CD4-positive, alpha-beta memory T cell (primary cell): ENCODE results near the gene NSUN6. TPM values are rescaled to one million over a fixed set of nuclear protein-coding genes. Genes with fewer than 3 reads are reported as not detected.

Experiments used
- CTCF ChIA-PET: fragments of 350-600 bp; sonication (Branson Sonifier 250); formaldehyde crosslinking; loops from one replicate; lab custom pipeline; 2021; ENCODE audit warnings: inconsistent platforms; ENCODE audit not compliant: partially characterized antibody; lab: Charles Lee
- POLR2A ChIA-PET: fragments of 350-600 bp; sonication (Branson Sonifier 250); formaldehyde crosslinking; loops from one replicate; lab custom pipeline; 2021; ENCODE audit not compliant: partially characterized antibody; lab: Charles Lee
- DNase-seq, 5 donors: peaks; one replicate each; pipeline versions ENCODE4 v3.0.0 to v3.0.0-alpha.2; 2020 to 2022; ENCODE audit warnings: mixed read lengths in 1 of 5
- H3K27ac ChIP-seq: one replicate; pipeline ENCODE4 v1.7.0; 2013; ENCODE audit warnings: low read depth, low read length
- H3K27me3 ChIP-seq: 2 replicates; pipeline ENCODE4 v1.7.0; 2013; ENCODE audit warnings: mild to moderate bottlenecking, low read length, moderate library complexity; ENCODE audit not compliant: insufficient read depth
- H3K36me3 ChIP-seq: 2 replicates; pipeline ENCODE4 v1.7.0; 2013; ENCODE audit warnings: mild to moderate bottlenecking, low read length, moderate library complexity; ENCODE audit not compliant: insufficient read depth
- H3K4me1 ChIP-seq: 2 replicates; pipeline ENCODE4 v1.7.0; 2013; ENCODE audit warnings: mild to moderate bottlenecking, low read length, moderate library complexity; ENCODE audit not compliant: insufficient read depth
- H3K4me3 ChIP-seq, 2 donors: one replicate each; pipeline ENCODE4 v1.7.0; 2013; ENCODE audit warnings: low read length in 2 of 2, mild to moderate bottlenecking in 1 of 2
- H3K9me3 ChIP-seq, 2 donors: one replicate each; pipeline ENCODE4 v1.7.0; 2013; ENCODE audit warnings: low read length in 2 of 2, control low read depth in 1 of 2; ENCODE audit not compliant: control insufficient read depth in 1 of 2
- H3K27ac Mint-ChIP-seq, 7 donors: one replicate each; pipeline ENCODE4 v1.8.0; 2020 to 2021; ENCODE audit warnings: mixed read lengths in 7 of 7, mild to moderate bottlenecking in 6 of 7, inconsistent platforms in 3 of 7, moderate library complexity in 3 of 7
- H3K27me3 Mint-ChIP-seq, 2 donors: one replicate each; pipeline ENCODE4 v1.8.0; 2020 to 2021; ENCODE audit warnings: mixed read lengths in 2 of 2
- H3K36me3 Mint-ChIP-seq, 2 donors: one replicate each; pipeline ENCODE4 v1.8.0; 2020 to 2021; ENCODE audit warnings: mixed read lengths in 2 of 2, inconsistent platforms in 1 of 2, mild to moderate bottlenecking in 1 of 2
- H3K4me1 Mint-ChIP-seq, 4 donors: one replicate each; pipeline ENCODE4 v1.8.0; 2020 to 2021; ENCODE audit warnings: mixed read lengths in 4 of 4, mild to moderate bottlenecking in 1 of 4
- H3K4me3 Mint-ChIP-seq, 8 donors: one replicate each; pipeline ENCODE4 v1.8.0; 2020 to 2021; ENCODE audit warnings: mixed read lengths in 8 of 8, mild to moderate bottlenecking in 7 of 8, moderate library complexity in 6 of 8, inconsistent platforms in 3 of 8
- H3K9me3 Mint-ChIP-seq, 8 donors: one replicate each; pipeline ENCODE4 v1.8.0; 2020 to 2021; ENCODE audit warnings: mixed read lengths in 8 of 8, mild to moderate bottlenecking in 5 of 8, inconsistent platforms in 3 of 8, moderate library complexity in 1 of 8
- intact Hi-C: fragments of 100-400 bp; cut with micrococcal nuclease; formaldehyde crosslinking; loops from one replicate; pipeline ENCODE4 v1.15.1; 2023
- polyA plus RNA-seq, 2 donors: library from polyadenylated mRNA; unstranded; fragments of 300-500 nt; fragmentation: Illumina TruSeq; gene quantifications; one replicate each; pipeline ENCODE4 v1.2.3, GENCODE V29; 2021
- total RNA-seq, 2 experiments: library from RNA; stranded (reverse); gene quantifications; one replicate each; pipeline ENCODE4 v1.2.3, GENCODE V29; 2021

The NSUN6 gene
- total and polyA plus RNA-seq, 4 experiments from 2014 or later: 5.5 to 43.4 (median 26.1) TPM

- Histone ChIP-seq H3K4me3 (no peak overlapping the region), H3K36me3 (no peaks in the 10 kb centered on the region), H3K4me1 (no peaks in the 10 kb centered on the region), H3K27ac (no peak overlapping the region), H3K9me3 (no peaks in the 10 kb centered on the region), H3K27me3 (no peaks in the 10 kb centered on the region)
- CTCF ChIA-PET: no interaction called here
- peaks cover 0 to 3% (median 0%) of the 10 kb centered on the region in 8 donors for H3K9me3 Mint-ChIP-seq
- H3K27ac Mint-ChIP-seq: no peak overlapping the region
- H3K36me3 Mint-ChIP-seq: no peaks in the 10 kb centered on the region
- H3K4me1 Mint-ChIP-seq: peaks cover 0 to 6% (median 0%) of the 10 kb centered on the region in 4 donors
- no peak overlapping the region for H3K4me3 Mint-ChIP-seq
- DNase-seq: no peak
- peaks cover 6 to 8% of the 10 kb centered on the region in 2 donors for H3K27me3 Mint-ChIP-seq
- intact Hi-C loops: no loop called here
- POLR2A ChIA-PET: no interaction called here
Measured at GRCh38 chr10:18505456-18506118, 145.8 kb downstream of the NSUN6 start.

- intact Hi-C loops: no loop called here
- H3K4me3 ChIP-seq: no peak overlapping the region
- no peak overlapping the region for H3K27ac ChIP-seq
- no peaks in the 10 kb centered on the region for H3K27me3 ChIP-seq
- H3K9me3 ChIP-seq: no peaks in the 10 kb centered on the region
- peaks cover 0 to 3% (median 0%) of the 10 kb centered on the region in 8 donors for H3K9me3 Mint-ChIP-seq
- H3K36me3 ChIP-seq: no peaks in the 10 kb centered on the region
- H3K4me3 Mint-ChIP-seq: no peak overlapping the region
- POLR2A ChIA-PET: no interaction called here
- no peaks in the 10 kb centered on the region for H3K4me1 ChIP-seq
- H3K4me1 Mint-ChIP-seq: peaks cover 0 to 6% (median 0%) of the 10 kb centered on the region in 4 donors
- no peak overlapping the region for H3K27ac Mint-ChIP-seq
- no peak for DNase-seq
- H3K27me3 Mint-ChIP-seq: peaks cover 6 to 13% of the 10 kb centered on the region in 2 donors
- CTCF ChIA-PET: no interaction called here
- no peaks in the 10 kb centered on the region for H3K36me3 Mint-ChIP-seq
Measured at GRCh38 chr10:18504161-18504560, 147.2 kb downstream of the NSUN6 start.

GRCh38 chr10:18501629-18502028 lies 149.8 kb downstream of the NSUN6 start:
- Mint-ChIP-seq H3K27me3 (peaks cover 6 to 13% of the 10 kb centered on the region in 2 donors), H3K36me3 (no peaks in the 10 kb centered on the region), H3K27ac (peak overlapping the region in 3 of 7 donors; percentile 55 to 64 (median 58)), H3K9me3 (peaks cover 0 to 3% (median 0%) of the 10 kb centered on the region in 8 donors), H3K4me1 (peaks cover 0 to 6% (median 0%) of the 10 kb centered on the region in 4 donors), H3K4me3 (peak overlapping the region in 6 of 8 donors; percentile 52 to 72 (median 64))
- Histone ChIP-seq H3K27ac (no peak overlapping the region), H3K9me3 (no peaks in the 10 kb centered on the region), H3K27me3 (no peaks in the 10 kb centered on the region), H3K4me1 (no peaks in the 10 kb centered on the region), H3K36me3 (no peaks in the 10 kb centered on the region), H3K4me3 (no peak overlapping the region)
- intact Hi-C loops: no loop called here
- ChIA-PET CTCF (no interaction called here), POLR2A (no interaction called here)
- no peak for DNase-seq

- peak in 1 of 5 donors; percentile 4 for DNase-seq
- POLR2A ChIA-PET: no interaction called here
- H3K4me3 Mint-ChIP-seq: peak overlapping the region in 7 of 8 donors; percentile 12 to 72 (median 60)
Measured at GRCh38 chr10:18501198-18501597, 150.2 kb downstream of the NSUN6 start.

GRCh38 chr10:18500576-18500975 lies 150.8 kb downstream of the NSUN6 start:
- H3K36me3 Mint-ChIP-seq: no peaks in the 10 kb centered on the region
- H3K4me3 ChIP-seq: no peak overlapping the region
- no peaks in the 10 kb centered on the region for H3K4me1 ChIP-seq
- DNase-seq: no peak
- H3K36me3 ChIP-seq: no peaks in the 10 kb centered on the region
- ChIA-PET POLR2A (no interaction called here), CTCF (no interaction called here)
- H3K27ac ChIP-seq: no peak overlapping the region
- no peak overlapping the region for H3K4me3 Mint-ChIP-seq
- H3K27me3 Mint-ChIP-seq: peaks cover 6 to 13% of the 10 kb centered on the region in 2 donors
- intact Hi-C loops: no loop called here
- H3K27me3 ChIP-seq: no peaks in the 10 kb centered on the region
- H3K27ac Mint-ChIP-seq: no peak overlapping the region
- peaks cover 0 to 6% (median 0%) of the 10 kb centered on the region in 4 donors for H3K4me1 Mint-ChIP-seq
- H3K9me3 Mint-ChIP-seq: peaks cover 0 to 3% (median 0%) of the 10 kb centered on the region in 8 donors
- no peaks in the 10 kb centered on the region for H3K9me3 ChIP-seq

More at GRCh38 chr10:18501198-18501597, 150.2 kb downstream of the NSUN6 start:
- H3K27ac ChIP-seq: no peak overlapping the region
- no peak overlapping the region for H3K4me3 ChIP-seq
- no peaks in the 10 kb centered on the region for H3K4me1 ChIP-seq
- Mint-ChIP-seq H3K36me3 (no peaks in the 10 kb centered on the region), H3K27ac (peak overlapping the region in 5 of 7 donors; percentile 33 to 64 (median 55)), H3K9me3 (peaks cover 0 to 3% (median 0%) of the 10 kb centered on the region in 8 donors), H3K27me3 (peaks cover 6 to 13% of the 10 kb centered on the region in 2 donors), H3K4me1 (peaks cover 0 to 6% (median 0%) of the 10 kb centered on the region in 4 donors)
- H3K27me3 ChIP-seq: no peaks in the 10 kb centered on the region
- H3K36me3 ChIP-seq: no peaks in the 10 kb centered on the region
- CTCF ChIA-PET: no interaction called here
- intact Hi-C loops: no loop called here
- H3K9me3 ChIP-seq: no peaks in the 10 kb centered on the region

- H3K27ac Mint-ChIP-seq: no peak overlapping the region
- no peaks in the 10 kb centered on the region for H3K27me3 ChIP-seq
- no peak overlapping the region for H3K4me3 Mint-ChIP-seq
- POLR2A ChIA-PET: no interaction called here
- no peaks in the 10 kb centered on the region for H3K36me3 Mint-ChIP-seq
- CTCF ChIA-PET: no interaction called here
- no peak for DNase-seq
- H3K9me3 Mint-ChIP-seq: no peaks in the 10 kb centered on the region
- no peak overlapping the region for H3K27ac ChIP-seq
- H3K4me3 ChIP-seq: no peak overlapping the region
- H3K4me1 ChIP-seq: no peaks in the 10 kb centered on the region
- intact Hi-C loops: no loop called here
- no peaks in the 10 kb centered on the region for H3K36me3 ChIP-seq
- H3K9me3 ChIP-seq: no peaks in the 10 kb centered on the region
- H3K4me1 Mint-ChIP-seq: peaks cover 0 to 6% (median 0%) of the 10 kb centered on the region in 4 donors
- peaks cover 3 to 10% of the 10 kb centered on the region in 2 donors for H3K27me3 Mint-ChIP-seq
Measured at GRCh38 chr10:18498998-18499397, 152.4 kb downstream of the NSUN6 start.

- CTCF ChIA-PET: no interaction called here
Measured at GRCh38 chr10:18497806-18498369, 153.5 kb downstream of the NSUN6 start.

More at GRCh38 chr10:18497806-18498369, 153.5 kb downstream of the NSUN6 start:
- H3K9me3 Mint-ChIP-seq: no peaks in the 10 kb centered on the region
- intact Hi-C loops: no loop called here
- no peak overlapping the region for H3K27ac ChIP-seq
- POLR2A ChIA-PET: no interaction called here
- DNase-seq: no peak
- H3K4me3 ChIP-seq: no peak overlapping the region
- no peaks in the 10 kb centered on the region for H3K36me3 ChIP-seq
- H3K36me3 Mint-ChIP-seq: no peaks in the 10 kb centered on the region
- peaks cover 0 to 8% of the 10 kb centered on the region in 2 donors for H3K27me3 Mint-ChIP-seq
- H3K4me1 ChIP-seq: no peaks in the 10 kb centered on the region
- H3K4me3 Mint-ChIP-seq: no peak overlapping the region
- H3K9me3 ChIP-seq: no peaks in the 10 kb centered on the region
- no peak overlapping the region for H3K27ac Mint-ChIP-seq
- peaks cover 0 to 6% (median 0%) of the 10 kb centered on the region in 4 donors for H3K4me1 Mint-ChIP-seq
- H3K27me3 ChIP-seq: no peaks in the 10 kb centered on the region
